GM21447 (cell line): ENCODE data around the gene AHSP.
"Not testable (repeated sequence)": the region's sequence is repeated elsewhere in the genome, so short reads cannot be mapped to it uniquely, and the experiment has no call there.

Experiments
- ATAC-seq: cut with Tn5 transposase; IDR thresholded peaks from one replicate; pipeline ENCODE4 v1.9.1; 2021; ENCODE audit not compliant: unreplicated experiment

AHSP gene

GRCh38 chr16:31529937-31530312 lies 2.2 kb downstream of the AHSP start:
- ATAC-seq: no peak

- no peak for ATAC-seq
Observed at GRCh38 chr16:31530405-31530804, 2.7 kb downstream of the AHSP start.

GRCh38 chr16:31531096-31531495 lies 3.4 kb downstream of the AHSP start:
- ATAC-seq: no peak

- ATAC-seq: no peak
Observed at GRCh38 chr16:31532120-31532519, 4.4 kb downstream of the AHSP start.

GRCh38 chr16:31532896-31533295 lies 5.2 kb downstream of the AHSP start:
- ATAC-seq: no peak

- ATAC-seq: no peak
Observed at GRCh38 chr16:31535737-31536136, 8.0 kb downstream of the AHSP start.

- no peak for ATAC-seq
Observed at GRCh38 chr16:31536804-31537361, 9.2 kb downstream of the AHSP start.

- ATAC-seq: no peak
Observed at GRCh38 chr16:31537362-31538242, 9.9 kb downstream of the AHSP start.

GRCh38 chr16:31538243-31538598 lies 10.5 kb downstream of the AHSP start:
- ATAC-seq: not testable (repeated sequence)

GRCh38 chr16:31539762-31540161 lies 12.1 kb downstream of the AHSP start:
- ATAC-seq: not testable (repeated sequence)

- no peak for ATAC-seq
Observed at GRCh38 chr16:31542763-31543162, 15.1 kb downstream of the AHSP start.

- ATAC-seq: no peak
Observed at GRCh38 chr16:31561426-31562233, 33.9 kb downstream of the AHSP start.

GRCh38 chr16:31568577-31569359 lies 41.1 kb downstream of the AHSP start:
- ATAC-seq: no peak

- ATAC-seq: no peak
Observed at GRCh38 chr16:31569360-31569717, 41.6 kb downstream of the AHSP start.

- ATAC-seq: no peak
Observed at GRCh38 chr16:31572821-31573220, 45.1 kb downstream of the AHSP start.

- not testable (repeated sequence) for ATAC-seq
Observed at GRCh38 chr16:31574159-31574558, 46.5 kb downstream of the AHSP start.

GRCh38 chr16:31577411-31577810 lies 49.7 kb downstream of the AHSP start:
- ATAC-seq: no peak
